NCI-H2227 (cell line): ENCODE measurements around the gene EXO1.
"Not testable (repeated sequence)": the region's sequence is repeated elsewhere in the genome, so short reads cannot be mapped to it uniquely, and the experiment has no call there.

Source experiments
- DNase-seq: peaks from one replicate; lab custom pipeline; 2025; ENCODE audit not compliant: unreplicated experiment; lab: John Stamatoyannopoulos, UW

EXO1 gene

DNA sequence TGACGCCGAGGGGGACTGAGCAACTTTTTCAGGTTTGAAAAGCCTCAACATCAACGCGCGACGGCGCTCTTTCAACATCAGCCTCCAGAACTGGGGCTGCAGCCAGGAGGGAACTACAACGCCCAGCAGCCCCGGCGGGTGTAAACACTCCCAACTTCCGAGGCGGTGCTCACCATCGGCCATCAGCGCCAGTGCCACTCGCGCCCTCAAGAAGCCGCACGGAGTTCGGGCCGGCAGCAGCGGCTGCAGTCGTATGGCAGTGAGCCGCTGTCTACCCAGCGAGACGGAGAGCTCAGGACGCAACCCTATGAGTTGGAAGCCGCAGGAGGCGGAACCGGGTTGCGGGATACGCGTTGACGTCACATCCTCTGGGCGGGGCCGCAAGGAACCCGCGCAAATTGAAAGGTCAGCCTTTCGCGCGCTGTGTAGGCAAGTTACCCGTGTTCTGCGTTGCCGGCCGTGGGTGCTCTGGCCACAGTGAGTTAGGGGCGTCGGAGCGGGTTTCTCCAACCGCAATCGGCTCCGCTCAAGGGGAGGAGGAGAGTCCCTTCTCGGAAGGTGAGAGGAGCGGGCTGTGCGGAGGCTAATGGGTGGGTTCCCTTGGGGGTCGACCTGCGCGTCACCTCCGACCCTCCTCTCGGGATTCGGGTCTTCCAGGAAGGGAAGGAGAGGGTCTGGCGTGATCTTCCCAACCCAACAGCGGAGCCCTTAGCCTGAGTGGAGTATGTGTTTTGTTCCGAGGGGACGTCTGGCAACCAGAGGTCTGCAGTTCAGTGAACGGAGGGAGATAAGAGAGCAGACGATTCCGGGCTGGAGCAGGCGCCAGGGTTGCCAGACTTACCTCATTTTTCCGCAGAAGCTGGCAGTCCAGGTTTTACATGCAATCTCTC, at the start of gene EXO1:
Gene EXO1 (plus strand): TSS at position 409 of the 890 bp plus-strand sequence. CDS start 2,222 bp downstream, outside the sequence.
- peak; percentile 94 for DNase-seq

DNA sequence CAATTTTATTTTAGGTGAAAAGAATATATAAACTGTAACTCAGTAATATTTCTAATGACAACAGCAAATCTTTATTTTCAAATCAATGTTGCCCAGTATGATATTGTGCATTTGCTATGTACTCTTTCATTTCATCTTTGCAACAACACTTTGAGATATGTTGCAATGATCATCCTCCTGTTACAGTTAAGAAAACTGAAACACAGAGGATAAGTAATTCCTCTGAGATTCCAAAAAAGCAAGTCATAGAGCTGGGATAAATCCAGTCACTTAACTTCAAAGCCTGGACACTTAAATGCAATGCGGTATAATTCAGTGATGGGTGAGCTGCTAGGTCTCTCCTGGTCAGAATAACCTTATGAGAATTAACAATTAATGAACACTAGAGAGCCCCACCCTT, 48.6 kb upstream of the EXO1 start:
- DNase-seq, result no peak

DNA sequence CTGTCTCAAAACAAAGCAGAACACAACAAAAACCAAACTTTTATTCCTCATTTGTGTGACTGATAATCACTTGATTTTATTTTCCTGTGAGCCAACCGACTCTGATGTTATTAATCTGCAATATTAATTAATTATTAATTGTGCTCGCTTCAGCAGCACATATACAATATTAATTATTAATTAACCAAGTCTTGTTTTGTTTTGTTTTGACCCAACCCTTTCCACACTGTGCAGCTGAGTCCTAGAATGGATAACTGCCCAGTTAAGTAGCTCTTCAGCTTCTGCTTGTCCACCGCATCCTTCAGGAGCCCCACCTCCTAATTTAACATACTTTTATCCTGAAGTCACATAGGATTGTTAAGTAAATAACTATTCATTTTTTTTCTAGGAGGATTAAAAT, 47.4 kb upstream of the EXO1 start:
- DNase-seq, result no peak

DNA sequence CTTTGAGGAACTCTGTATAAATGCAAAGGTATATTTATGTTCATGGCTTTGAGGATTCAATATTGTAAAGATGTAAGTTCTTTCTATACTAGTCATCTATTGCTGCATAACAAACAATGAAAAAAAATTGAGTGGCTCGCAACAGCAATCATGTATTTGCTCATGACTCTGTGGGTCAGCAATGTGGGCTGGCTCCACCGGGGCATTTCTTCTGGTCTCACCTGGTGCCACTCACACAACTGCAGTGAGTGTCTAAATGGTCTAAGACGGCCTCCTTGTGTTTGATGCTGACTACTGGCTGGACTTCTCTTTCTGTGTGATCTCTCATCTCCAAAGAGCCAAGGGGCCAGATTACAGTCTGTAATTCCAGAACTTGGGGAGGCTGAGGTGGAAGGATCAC, 45.1 kb upstream of the EXO1 start:
- no peak for DNase-seq

DNA sequence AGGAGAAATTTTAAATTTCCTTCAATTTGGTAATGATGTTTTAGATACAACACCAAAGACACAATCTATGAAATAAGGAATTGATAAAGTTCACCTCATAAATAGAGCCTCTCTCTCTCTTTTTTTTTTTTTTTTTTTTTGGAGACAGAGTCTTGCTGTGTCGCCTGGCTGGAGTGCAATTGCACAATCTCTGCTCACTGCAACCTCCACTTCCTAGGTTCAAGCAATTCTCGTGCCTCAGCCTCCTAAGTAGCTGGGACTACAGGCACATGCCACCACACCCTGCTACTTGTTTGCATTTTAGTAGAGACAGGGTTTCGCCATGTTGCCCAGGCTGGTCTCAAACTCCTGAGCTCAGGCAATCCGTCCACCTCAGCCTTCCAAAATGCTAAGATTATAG, 43.3 kb upstream of the EXO1 start:
- not testable (repeated sequence) for DNase-seq

DNA sequence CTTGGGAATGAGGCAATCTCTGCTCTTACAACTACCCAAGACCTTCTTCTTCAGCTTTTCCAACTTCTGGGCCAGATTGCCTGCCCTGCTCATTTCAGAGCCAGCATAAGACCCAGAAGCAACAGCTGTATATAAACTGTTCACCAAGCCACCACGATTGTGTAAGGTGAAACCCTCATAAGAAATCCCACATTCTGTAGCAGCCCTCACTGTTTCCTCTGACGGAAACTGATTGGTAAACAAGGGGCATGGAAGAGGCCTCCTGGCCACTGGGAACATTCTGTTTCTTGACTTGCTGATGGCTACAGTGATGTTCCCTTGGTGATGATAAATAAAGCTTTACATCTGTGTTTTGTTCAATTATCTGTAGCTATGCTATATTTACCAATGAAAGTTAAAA, 39.7 kb upstream of the EXO1 start:
- DNase-seq, result no peak

DNA sequence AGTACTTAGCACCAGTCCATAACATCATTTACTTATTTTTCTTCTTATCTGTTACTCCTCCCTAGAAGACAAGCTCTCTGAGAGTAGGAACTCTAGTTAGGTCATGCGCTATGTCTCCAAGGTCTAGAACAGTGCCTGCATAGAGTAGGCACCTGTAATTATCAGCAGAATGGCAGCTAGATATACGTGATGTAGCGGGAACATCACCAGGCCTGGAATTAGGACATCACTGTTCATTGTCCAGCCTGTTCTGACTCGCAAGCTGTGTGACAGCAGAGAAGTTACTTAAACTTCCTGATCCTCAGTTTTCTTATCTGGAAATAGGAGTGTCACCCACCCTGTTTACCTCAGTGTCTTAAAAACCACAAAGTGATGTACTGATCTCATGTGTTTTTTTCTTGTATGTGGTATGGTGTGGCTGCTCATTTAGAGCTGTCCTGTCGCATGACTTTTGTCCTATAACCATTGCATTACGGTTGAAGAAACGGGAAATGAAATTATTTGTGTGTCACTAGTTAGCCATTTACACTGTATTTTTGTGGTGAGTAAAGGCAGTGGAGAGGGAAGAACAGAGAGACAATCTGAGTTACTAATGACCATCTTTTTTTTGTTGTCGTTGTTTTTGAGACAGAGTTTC, 37.1 kb upstream of the EXO1 start:
- DNase-seq, result no peak

DNA sequence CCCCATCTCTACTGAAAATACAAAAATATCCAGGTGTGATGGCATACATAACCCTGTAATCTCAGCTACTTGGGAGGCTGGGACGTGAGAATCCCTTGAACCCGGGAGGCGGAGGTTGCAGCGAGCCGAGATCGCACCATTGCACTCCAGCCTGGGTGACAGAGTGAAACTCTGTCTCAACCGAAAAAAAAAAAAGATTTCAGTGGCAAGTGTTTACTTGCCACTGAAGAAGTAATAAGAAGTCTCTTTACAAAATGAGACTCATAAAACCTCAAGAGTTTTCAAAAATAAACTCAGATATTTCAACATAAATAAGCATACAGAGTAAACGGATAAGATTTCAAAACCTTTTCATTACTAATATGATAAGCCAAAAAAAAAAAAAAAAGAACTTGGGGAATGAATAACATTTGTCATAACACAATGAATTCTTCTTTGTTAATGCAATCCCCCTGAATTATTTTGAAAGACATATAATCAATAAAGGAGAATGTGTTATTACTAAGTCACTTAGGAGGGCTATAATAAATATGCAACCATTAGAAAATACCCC, 34.2 kb upstream of the EXO1 start:
- no peak for DNase-seq

DNA sequence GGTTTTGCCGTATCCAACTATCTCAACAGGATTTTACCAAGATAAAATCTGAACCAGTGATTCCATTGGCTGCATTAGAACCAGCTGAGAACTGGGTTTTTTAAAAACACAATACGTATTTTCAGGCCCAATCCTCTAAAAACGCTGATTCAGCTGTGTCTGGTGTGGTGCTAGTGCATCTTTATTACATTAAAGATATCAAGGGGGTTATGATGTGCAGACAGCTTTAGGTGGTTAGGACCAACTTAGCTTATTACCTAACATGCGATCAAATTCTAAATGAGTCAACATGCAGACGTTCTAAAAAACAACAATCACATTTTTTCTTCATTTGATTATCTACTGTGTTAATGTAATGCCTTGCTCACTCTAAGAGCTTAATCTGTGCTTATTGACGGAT, 32.0 kb upstream of the EXO1 start:
- DNase-seq, result no peak

DNA sequence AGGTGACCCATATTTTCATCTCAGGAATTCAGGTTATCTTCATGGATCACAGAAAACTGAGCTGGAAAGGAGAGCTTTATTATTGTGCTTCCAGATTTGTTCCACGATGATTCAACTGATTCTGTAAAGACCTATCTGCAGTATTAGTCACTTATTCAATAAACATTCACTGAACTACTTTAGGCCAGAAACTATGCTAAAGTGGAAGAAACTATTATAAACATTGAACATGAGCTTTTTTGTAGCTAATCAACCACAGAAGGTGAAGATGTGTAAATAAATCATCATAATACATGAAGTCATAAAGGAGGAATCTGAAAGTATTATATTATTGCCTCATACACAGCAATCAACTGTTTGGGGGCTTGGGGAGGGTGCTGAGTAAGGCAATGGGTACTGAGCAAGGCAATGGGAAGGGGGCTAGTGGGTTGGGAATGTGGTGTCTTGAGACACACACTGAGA, 30.6 kb upstream of the EXO1 start:
- no peak for DNase-seq

DNA sequence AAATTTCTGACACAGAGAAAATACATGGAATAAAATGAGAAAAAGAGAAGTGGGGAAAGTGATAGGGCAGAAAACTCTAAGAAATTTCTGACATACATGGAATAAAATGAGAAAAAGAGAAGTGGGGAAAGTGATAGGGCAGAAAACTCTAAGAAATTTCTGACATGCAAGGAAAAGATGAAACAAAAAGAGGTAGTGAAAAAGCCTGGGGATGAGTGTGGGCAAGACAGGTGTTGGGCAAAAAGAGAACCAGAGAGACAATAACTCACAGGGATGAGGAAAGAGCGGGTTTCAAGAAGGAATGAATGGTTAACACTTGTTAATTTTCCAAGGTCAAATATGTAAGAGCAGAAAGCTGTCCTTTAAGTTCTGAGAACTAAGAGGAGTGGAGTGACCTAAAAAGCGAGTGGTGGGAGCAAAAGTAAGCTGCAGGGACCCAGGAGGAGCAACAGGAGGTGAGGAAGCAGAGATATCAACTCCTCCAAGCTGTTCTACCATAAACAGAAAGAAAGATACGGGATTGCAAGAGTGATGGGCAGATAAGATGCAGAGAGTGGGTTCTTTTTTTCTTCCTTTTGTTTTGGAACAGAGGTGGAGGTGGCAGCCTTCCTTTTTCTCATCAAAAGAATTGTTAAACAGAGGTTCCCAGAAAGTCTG, 29.9 kb upstream of the EXO1 start:
- DNase-seq, result no peak

DNA sequence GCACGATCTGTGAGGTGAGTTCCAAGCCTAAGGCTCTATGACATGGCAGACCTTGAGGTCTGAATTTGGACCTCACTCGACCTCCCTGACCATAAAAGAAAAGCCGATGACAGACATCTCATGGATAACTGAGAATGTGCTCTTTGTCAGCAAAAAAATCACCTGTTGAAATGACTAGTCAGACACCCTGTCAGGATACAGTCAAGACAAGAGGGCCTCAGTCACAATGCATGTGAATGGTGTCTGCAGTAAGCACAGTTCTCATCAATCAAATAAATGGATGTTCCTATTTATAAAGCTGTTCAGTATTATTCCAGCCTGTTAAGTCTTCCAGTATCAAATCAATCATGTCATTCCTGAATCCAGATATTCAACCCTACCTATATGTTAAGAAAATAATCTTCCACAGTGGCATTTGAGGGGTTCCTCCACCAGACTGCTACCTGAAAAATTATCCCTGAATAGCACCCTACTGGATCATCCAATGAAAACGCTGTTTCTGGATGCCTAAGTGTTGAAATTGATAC, 28.6 kb upstream of the EXO1 start:
- DNase-seq, result no peak

DNA sequence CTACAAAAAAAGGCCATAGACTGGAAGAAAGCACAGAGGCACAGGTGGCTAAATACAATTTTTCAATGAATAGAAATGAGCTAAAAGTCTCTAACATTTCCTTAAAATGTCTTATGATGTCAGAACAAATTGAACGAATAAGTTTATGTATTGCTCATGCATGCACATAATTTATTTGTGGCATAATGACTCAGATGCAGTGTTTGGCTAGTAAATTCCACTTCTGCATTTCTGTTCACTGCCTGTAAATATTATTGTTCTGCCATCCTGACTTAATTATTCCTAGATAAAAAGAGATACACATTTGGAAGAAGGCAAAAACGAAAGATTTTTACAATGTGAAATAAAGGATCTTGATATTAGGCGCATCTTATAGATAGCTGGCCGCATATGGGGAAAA, 26.6 kb upstream of the EXO1 start:
- DNase-seq, result no peak

DNA sequence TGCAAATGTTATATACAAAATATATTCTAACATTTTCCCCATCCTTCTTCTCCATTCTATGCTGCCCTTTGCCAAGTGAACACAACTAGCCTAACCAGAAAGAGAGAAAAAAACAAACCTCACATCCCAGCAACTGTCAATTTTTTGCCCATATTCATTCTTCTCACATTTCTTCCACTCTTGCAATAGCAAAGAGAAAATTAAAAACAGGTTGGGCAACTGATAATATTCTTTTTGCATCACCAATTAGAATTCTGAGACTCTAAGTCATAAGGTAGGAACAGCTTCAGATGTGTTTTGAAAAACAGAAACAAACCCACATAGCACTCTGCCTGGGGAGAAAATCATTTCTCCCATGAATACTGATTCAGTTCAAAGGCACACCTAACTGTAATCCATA, 25.2 kb upstream of the EXO1 start:
- no peak for DNase-seq

DNA sequence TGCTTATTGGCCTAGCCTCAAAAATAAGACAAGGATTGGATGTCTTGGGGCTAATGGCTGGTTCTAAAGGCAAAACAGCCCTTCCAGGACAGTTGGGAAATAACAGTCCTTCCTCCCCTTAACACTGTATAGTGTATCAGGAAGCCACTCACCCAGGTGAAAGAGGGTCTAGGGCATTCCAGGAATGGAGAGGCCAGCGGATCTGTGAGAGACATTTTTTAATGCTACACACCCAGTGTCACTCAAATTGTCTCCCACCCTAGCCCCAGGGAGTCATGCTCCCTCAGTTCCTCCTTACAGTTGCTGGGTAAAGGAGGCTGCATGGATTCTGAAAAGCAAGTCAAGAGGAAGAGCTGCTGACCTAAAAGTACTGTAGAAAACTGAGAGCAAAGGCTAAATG, 24.1 kb upstream of the EXO1 start:
- DNase-seq, result no peak

DNA sequence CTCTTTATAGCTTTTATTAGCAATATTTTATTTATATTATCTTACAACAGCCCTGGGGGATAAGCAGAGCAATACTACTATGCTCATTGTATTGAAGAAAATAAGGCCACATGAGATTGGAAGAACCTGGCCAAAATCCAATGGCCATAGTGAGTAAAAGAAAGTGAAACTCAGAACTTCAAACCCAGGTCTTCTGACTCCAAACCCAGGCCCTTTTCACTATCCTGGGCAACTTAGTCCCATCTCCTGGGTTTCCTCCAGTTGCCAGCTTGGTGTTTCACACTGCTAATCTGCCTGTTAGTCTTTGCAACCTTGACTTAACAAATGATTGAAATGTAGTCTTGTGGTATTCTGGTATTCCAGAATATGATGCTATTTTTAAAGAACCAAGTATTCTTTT, 22.4 kb upstream of the EXO1 start:
- no peak for DNase-seq

DNA sequence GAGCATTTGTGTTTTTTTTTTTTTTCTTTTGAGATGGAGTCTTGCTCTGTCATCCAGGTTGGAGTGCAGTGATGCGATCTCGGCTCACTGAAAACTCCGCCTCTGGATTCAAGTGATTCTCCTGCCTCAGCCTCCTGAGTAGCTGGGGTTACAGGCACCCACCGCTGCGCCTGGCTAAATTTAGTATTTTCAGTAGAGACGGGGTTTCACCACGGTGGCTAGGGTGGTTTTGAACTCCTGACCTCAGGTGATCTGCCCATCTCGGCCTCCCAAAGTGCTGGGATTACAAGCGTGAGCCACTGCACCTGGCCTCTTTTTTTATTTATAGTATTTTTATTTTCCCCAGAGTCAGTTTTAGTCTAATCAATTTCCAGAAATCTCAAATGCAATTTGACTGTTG, 21.4 kb upstream of the EXO1 start:
- not testable (repeated sequence) for DNase-seq

DNA sequence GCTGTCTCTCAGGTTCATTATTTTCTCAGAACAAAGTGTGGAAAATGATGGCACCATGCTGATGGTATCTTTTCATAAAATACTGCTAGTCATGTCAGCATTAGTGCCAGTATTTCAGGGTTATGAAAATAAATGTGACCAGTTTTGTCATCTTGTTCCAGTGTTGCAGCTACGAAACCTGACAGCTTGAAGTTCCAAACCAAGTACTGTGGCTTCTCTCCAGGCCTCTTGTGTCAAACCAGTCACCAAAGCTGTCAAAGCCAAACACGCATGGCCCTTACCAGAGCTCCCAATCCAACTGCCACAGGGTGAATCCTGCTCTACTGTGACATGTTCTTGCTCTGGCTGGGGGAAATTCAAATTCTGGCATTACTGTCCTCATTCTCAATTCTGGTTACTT, 20.7 kb upstream of the EXO1 start:
- DNase-seq, result no peak

DNA sequence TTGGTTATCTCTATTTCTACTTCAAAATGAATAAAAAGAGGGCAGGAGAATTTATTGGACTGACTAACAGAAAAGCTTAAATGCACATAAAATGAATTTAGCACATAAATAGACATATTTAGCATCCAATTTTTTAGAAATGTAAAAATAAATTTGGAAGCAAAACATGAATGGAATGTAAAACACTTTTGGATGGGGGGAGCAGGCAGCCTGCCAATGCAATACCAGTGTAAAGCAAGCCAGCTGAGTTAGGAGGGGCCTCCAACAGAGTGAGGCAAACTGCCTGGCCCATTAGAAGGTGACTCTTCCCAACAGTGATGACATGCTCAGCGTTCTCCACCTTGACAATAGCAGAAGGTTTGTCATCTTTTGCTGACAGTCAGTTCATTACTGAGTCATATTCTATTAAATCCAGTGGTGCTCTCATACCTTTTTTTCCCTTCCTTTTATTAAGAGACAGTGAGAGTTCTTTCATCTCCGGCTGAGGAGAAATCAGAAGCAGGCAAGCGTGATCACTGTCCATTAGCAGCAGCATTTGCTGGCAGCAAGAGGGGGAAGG, 19.5 kb upstream of the EXO1 start:
- DNase-seq, result peak; percentile 63

DNA sequence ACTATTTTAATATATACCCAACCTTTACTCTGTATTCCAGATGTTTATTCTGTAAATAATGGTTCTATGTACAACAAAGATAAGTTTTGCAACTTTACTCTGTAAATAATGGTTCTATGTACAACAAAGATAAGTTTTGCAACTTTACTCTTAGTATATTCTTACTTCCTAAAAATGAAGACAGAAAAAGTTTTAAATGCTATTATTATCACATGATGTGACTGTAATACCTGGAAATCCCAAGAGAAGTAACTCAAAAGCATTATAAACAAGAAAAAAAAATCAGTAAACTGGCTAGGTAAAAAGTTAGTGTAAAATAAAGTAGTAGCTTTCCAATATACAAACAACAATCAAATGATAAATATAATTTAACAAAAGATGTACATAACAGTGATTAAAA, 18.5 kb upstream of the EXO1 start:
- no peak for DNase-seq

DNA sequence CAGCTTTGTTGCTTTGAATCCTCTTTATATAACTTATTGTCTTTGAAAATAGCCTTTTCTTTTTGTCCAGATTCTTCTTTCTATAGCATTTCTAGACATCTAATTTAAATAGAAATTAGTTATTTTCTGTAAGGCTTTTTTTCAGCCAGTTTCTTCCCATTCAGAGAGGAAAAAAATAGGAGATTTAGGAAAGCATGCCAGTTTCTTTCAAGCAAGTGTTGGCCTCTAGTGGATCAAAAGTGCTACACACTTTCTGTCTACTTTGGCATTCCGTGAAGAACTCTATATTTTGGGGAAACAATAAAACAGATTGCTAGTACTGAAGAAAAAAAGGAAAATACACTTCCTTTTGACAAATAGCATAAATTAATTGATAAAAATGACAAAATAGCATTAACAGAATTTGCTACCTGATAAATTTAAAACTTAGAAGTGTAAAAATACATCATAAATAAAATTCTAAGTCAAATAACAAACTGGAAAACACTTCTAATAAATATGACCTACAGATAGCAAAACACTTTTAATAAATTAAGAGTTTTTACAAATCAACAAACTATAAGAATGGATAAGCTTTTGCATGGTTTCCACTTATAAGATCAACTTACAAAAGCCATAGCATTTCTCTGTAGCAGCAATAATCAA, 13.1 kb upstream of the EXO1 start:
- peak; percentile 60 for DNase-seq
